Activated CD4-positive, alpha-beta T cell treated with anti-CD3 and anti-CD28 coated beads for 24 hours (primary cell): ENCODE measurements around the gene UST.
"Not testable (repeated sequence)": the region's sequence is repeated elsewhere in the genome, so short reads cannot be mapped to it uniquely, and the experiment has no call there.

Source experiments
- DNase-seq, 2 donors: peaks; one replicate each; pipeline ENCODE4 v3.0.0-alpha.2; 2020; ENCODE audit warnings: low read depth in 2 of 2

The UST gene

GRCh38 chr6:148868314-148868713 is 121.5 kb downstream of the UST start:
- DNase-seq = no peak

DNA sequence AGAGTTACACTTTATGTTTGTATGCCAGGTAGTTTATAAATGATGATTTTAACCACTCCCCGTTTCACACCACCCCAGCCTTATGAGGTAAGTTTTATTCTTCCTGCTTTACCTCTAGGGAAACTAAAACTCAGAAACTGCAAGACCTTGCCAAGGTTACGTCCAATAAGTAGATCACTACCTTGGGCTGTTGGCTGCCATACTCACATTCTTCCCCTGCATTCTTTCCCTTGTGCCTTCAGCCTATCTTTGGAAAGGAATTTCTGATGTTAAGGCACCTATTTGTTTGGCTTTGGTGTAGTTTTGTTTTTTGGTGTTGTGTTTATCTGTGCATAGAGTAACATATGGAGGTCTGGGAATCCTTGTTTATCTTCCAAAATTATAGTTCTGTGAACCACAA is 122.1 kb downstream of the UST start:
- no peak for DNase-seq

- DNase-seq = no peak
These were observed 122.8 kb downstream of the UST start for GRCh38 chr6:148869585-148869984.

DNA sequence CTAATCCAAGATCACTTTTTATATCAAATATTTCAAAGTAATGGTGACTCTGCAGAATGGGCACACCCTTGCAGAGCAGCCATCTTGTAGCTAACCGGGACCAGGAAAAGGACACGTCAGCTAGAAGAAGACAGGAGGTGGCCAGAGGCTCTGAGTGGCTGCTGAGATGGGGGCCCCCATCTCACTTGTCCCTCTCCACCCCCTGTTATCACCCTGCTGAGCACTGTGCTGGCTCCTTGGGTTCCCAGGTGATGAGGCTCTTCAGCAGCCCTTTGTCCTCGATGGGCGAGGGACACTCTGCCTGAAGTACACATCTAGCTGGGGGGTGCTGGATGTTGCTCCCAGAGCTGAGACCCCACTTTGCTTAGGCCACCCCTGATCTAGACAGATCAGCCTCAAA is 126.3 kb downstream of the UST start:
- DNase-seq = no peak

DNA sequence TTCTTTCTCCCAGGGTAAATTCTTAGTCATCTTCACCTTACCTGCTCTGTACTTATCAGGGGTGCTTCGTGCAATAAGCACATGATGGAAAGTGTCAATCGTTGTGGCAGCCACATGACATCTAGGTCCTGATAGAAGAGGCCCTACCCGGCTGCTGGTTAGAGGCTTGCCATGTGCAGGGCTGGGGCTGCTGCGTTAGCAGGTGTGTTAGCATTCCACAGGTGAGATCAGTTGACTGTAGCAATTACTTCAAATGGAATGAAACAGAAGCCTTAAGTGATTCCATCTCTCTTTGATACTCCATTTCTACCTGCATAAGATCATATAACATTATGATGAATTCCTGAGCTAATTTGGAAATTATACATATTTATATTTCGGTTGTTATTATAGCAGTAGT is 127.0 kb downstream of the UST start:
- DNase-seq = no peak

DNA sequence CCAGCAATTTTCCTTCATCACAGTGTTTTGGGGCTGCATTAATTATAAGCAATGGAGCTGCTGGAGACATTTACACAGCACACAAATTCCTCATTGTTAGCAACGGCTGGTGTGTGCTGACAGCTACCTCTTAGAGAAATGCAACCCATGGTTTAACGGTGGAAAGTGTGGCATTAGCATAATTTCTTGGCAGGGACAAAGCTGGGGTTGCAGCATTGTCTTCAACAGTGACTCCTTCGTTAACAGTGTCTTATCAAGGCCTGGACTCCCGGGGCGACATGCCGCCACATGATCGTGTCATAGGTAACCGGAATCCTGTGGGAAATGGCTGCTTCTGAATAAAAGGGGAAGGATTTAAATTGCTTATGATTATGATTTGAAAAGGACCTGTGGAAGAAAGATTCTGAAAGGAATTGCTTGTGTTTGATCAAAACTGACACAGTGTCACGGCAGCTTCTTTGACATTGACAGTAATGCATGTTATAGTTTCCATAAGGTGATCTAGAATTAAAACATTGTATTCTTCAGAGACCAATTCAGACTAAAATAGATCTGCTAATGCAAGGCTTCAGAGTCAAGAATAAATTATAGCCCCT is 128.0 kb downstream of the UST start:
- no peak for DNase-seq

- DNase-seq = no peak
These were observed 131.9 kb downstream of the UST start for GRCh38 chr6:148878683-148879082.

DNA sequence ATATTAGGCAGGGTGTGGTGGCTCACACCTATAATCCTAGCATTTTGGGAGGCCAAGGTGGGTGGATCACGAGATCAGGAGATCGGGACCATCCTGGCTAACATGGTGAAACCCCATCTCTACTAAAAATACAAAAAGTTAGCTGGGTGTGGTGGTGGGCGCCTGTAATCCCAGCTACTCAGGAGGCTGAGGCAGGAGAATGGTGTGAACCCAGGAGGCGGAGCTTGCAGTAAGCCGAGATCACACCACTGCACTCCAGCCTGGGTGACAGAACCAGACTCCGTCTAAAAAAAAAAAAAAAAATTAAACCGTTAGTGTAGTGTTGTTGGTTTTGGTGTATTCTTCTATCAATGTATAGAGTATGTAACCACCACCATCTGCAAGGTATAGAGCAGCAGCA is 133.9 kb downstream of the UST start:
- DNase-seq = not testable (repeated sequence)

GRCh38 chr6:148881593-148882311 is 134.9 kb downstream of the UST start:
- DNase-seq = no peak

- DNase-seq = no peak
These were observed 136.4 kb downstream of the UST start for GRCh38 chr6:148883270-148883669.

DNA sequence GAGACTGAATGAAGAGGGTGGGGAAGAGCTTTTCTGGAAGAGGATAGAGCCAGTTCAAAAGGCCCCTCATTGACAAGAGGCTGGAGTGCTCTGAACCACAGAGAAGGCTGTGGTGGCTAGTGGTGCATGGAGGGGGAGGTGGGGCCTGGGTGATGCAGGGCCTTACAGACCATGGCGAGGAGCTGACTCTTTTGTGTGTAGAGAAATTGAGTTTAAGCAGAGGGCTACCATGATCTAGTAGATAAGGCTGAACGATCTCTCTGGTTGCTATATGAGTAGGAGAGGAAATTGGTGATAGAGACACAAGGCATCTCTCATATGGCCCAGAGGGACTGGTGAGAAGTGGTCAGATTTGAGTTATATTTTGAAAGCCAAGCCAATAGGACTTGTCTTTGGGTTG is 137.6 kb downstream of the UST start:
- DNase-seq = no peak

- DNase-seq = no peak
These were observed 138.5 kb downstream of the UST start for GRCh38 chr6:148885136-148885865.

DNA sequence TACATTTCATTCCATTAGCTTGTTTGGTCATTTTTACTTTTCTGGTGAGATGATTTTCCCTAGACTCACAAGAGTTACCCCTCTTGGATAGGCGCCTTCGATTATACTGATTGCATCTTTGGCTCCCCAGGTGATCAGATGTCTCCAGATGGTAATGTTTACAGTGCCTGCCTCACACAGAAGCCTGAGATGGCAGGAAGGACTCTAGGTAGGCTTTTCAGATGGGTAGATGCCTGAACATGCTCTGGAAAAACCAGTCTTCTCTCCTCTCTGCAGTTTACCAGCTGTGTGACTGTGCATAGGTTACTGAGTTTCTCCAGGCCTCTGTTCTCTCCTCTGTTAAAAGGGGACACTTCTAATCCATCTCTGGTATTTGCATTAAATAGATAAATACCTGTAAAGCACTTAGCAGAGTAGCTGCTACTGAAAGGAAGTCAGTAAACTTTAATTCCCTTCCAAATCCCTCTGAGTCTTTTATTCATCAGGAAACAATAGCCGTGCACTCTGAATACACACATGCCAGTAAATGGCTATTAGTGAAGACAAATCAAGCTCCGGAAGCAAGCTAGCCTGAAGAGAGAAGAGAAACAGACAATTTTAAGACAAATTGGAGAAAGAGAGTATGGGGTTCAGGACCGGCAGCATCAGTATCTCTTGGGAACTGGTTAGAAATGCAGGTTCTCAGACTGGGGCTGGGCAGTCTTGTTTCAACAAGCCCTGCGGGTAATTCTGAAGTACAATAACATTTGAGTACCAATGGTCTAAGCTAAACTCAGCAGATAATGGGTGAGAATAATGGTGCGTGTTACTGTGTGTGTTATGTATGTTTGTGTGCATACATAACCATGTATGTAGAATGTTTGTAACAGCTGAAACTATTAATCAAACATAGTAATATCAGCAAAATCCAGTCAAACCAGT is 139.4 kb downstream of the UST start:
- no peak for DNase-seq

DNA sequence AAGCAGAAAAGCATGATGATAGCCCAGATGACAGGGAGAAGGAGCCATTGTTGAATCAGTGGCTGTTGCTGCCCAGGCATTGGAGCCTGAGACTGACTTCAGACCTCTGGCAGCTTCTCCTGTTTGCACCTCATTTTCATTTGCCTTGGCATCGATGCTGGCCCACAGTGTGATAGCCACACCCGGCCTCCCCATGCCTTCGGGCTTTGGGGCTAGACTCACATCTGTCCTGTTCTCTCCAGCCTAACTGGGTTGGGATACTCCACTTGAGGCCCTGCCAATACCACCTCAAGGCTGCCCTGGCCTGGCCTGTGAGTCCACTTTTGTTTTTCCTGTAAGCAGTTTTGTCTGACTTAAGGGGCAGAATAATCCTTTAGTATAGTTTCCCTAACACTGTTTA is 140.4 kb downstream of the UST start:
- no peak for DNase-seq

DNA sequence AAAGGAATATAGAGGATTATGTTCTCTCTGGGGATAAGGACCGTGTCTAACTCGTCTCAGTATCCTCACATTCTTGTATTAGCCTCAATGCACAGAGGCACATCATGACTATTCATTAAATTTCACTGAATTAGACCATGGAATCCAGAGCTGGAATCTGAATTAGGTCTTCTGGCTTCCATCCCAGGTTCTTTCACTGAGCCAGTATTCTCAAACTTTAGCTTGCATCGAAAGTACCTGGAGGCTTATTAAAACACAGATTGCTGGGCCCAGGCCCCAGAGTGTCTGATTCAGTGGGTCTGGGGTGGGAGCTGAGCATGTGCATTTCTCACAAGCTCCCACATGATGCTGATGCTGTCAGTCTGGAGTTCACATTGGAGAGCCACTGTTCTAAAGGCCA is 142.0 kb downstream of the UST start:
- DNase-seq = no peak

DNA sequence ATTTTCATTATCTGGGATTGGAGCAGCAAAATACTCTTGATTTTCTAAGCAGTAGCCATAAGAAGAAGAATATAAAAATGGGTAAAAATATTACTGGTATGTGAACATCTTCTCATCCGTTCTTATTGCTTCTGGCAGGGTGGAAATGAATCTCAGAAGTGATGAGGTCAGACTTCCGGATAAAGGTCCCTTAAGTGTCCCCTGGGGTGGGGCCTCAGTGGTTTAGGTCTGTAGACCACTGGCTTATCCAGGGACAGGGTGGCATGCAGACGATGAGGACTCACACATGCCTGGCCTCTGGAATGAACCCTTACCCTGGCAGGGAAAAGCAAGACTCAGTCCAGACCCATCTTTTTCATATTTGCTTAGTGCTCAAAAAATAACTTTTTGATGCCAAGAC is 143.3 kb downstream of the UST start:
- no peak for DNase-seq

DNA sequence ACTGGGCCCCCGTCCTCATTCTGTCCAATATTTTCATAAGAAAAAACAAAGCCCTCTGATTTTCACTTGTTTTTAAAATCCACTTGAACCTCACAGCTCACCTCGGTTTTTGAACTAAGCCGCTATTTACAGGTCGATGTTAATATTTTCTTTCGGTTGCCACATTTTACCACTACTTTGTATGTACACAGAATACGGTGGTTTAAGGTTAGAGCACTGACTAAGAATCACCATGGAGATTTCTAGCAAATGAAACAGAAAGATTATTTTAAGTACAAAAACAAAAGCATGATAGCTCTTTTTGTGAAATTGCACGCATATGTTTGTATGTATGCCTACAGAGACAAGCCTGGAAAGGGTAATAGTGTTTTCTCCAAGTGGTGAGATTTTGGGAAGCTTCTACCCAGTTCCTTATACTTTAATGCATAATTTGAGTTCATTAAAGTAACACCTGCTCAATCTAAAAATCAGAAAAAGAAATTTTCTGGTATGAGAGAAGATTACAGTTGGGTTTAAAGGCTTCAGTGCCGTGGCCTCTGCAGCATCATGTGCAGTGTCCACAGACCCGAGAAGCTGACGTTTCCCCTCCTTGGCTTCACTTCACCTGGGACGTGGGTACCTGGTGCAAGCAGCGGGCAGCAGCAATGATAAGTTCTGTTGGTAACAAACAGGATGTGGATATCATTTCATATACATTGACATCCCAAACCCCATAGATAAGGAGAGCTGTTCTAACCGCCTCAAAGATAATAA is 144.0 kb downstream of the UST start:
- no peak for DNase-seq

DNA sequence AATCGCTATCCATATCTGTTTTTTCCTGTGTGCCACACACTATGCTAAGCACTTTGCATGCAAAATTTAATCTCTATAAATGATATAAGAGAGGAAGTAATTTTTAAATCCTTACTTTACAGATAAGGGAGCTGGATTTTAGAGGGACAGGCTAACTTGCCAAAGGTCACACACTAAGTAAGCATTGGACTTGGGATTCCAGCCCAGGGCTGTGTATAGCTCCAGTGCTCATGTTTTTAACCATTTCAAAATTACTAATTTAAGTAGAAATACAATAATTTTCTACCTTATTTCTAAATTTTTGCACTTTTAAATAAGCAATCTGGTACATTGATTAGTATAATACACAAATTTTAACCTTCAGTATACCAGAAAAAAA is 144.6 kb downstream of the UST start:
- no peak for DNase-seq

GRCh38 chr6:148892247-148892646 is 145.4 kb downstream of the UST start:
- DNase-seq = no peak

DNA sequence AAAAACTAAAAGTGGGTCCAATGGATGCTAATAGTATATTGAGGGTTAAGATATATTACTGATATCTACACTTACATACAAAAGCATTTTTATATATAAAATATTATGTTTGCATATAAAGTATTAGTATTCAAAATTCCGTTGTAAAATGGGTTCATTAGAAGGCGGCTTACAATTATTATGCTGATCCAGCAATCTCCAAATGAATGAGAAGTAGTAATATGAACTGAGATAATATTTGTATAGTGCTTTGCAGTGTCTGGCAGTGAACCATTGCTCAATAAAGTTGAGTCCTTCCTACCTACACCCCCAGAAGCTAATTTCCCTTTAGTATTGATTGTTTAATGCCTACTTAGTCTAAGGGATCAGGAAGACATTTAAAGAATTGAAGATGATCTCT is 146.2 kb downstream of the UST start:
- no peak for DNase-seq

DNA sequence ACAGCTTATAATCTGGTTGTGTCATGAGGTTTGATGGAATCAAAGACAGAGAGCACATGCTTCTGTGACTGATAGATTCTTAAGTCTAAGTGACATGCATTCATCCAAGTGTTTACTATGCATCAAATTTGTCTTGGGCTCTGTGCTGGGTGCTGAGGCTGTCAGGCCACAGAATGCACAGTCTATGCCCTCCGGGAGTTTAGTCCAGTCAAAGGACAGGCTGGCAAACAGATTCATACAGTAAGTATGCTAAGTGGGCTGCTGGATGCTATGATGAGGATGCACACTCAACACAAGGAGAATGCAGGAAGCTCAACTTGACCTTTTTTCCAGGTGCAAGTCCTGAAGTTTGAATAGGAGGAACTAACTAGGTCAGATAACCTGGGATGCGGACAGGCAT is 146.7 kb downstream of the UST start:
- no peak for DNase-seq
